Uterus (tissue), 2 donors: ENCODE measurements around the gene PSTPIP1.

Source experiments
- CTCF ChIP-seq, 4 experiments: fragments of 200-600 bp in 2 of 4; fragments of 450-650 bp in 2 of 4; sonication (generic) in 2 of 4; IDR thresholded peaks; one replicate each; pipeline ENCODE4 v1.5.1; 2016 to 2019; ENCODE audit warnings: antibody characterized with exemption in 4 of 4, mild to moderate bottlenecking in 2 of 4, moderate library complexity in 1 of 4
- POLR2A ChIP-seq, 2 donors: fragments of 450-650 bp; IDR thresholded peaks; one replicate each; pipeline ENCODE4 v1.6.1; 2016; ENCODE audit warnings: antibody characterized with exemption in 2 of 2, mild to moderate bottlenecking in 1 of 2, moderate library complexity in 1 of 2

GRCh38 chr15:76962337-76963013, 32.5 kb upstream of the PSTPIP1 start:
- TF ChIP-seq POLR2A (IDR thresholded peaks at IDR 0.05) (no peak), CTCF (IDR thresholded peaks at IDR 0.05) (no peak)
